A172 (cell line): ENCODE measurements around the gene DIP2C. TPM values are rescaled to one million over a fixed set of nuclear protein-coding genes. Genes with fewer than 3 reads are reported as not detected.
"Not testable (repeated sequence)": the region's sequence is repeated elsewhere in the genome, so short reads cannot be mapped to it uniquely, and the experiment has no call there.

Experiments
- DNase-seq: peaks from one replicate; pipeline ENCODE4 v3.0.0-alpha.2; 2015; ENCODE audit warnings: low spot score
- total RNA-seq: library from RNA; depleted of rRNA; stranded (reverse); fragments of >200 nt; shearing (Covaris generic); gene quantifications from 2 replicates; pipeline ENCODE4 v1.2.3, GENCODE V29; 2014

DIP2C gene
- total RNA-seq, 1 experiment from 2014 or later, result 12.8 TPM

DNA sequence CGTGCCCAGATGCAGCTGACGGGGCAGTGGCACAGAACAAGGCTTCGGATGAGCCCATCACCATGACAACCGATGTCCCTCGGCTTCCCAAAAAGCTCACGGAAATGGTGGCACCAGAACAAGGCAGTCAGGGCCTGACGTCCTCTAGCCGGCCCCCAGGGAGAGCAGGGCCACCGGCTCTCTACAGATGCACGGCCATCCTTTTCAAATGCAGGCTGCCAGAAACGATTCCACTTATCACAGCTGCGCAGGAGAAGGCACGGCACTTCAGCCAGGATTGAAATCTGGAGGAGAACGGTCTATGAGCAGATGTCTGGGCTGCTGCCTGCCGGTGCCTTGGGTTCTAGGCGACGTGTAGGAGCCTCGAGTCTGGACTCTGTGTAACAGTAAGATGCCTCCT lies 330.4 kb downstream of the DIP2C start:
- no peak for DNase-seq

GRCh38 chr10:357201-357950 lies 332.1 kb downstream of the DIP2C start:
- DNase-seq, result no peak

DNA sequence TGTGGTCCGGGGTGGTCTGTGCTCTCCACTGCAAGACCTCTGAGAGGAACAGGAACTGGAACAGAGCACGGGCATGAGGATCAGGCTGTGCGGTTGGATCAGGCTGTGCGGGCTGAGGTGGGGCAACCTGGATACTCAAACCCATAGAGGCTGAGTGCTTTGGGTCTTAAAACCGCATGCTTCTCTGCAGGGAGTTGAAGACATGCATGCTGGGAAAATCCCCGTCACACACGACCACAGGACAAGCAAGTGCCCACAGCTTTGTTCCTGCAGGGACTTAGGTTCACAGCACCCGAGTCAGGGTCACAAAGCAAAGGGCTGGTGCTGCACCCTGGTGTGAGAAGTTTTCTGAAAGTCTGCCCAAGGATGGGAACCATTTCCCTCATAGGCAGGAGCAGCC lies 333.0 kb downstream of the DIP2C start:
- no peak for DNase-seq

- no peak for DNase-seq
Observed at GRCh38 chr10:354901-355617, 334.4 kb downstream of the DIP2C start.

- no peak for DNase-seq
Observed at GRCh38 chr10:352476-353235, 336.8 kb downstream of the DIP2C start.

DNA sequence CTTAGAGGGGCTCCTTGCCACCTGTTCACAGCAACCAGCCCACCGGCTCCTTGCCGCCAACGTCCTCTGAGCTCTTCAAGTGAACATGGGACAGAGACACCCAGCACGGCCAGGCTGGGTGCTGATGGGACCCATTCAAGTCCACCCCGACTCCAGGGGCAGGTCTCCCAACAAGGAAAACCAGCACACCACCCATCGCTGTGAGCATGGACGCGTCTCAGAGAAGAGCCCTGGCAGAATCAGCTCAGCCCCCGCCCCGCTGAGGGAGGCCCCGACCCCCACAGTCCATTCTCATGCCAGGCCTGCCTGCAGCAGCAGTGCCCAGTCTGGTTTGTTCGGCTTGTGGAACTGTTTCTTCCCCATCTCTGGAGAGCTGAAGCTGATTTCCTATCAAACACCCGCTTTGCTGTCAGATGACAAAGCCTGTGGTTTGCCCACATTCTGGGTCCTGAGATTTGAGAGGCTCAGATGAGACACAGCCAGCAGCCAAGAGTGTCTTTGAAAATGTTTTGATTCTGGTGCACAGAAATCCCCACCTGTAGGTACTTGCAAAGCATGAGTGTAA lies 337.6 kb downstream of the DIP2C start:
- no peak for DNase-seq

- no peak for DNase-seq
Observed at GRCh38 chr10:350981-351501, 338.4 kb downstream of the DIP2C start.

- DNase-seq, result no peak
Observed at GRCh38 chr10:349081-349480, 340.4 kb downstream of the DIP2C start.

GRCh38 chr10:348456-348855 lies 341.0 kb downstream of the DIP2C start:
- no peak for DNase-seq

DNA sequence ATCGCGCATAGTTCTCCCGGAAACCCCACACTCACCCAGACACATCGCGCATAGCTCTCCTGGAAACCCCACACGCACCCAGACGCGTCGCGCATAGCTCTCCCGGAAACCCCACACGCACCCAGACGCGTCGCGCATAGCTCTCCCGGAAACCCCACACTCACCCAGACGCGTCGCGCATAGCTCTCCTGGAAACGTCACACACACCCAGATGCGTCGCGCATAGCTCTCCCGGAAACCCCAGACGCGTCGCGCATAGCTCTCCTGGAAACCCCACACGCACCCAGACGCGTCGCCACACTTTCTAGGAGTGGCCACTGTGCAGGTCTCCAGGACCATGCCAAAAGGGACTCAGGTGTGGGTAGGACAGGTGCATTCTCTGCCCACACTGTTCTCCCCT lies 341.7 kb downstream of the DIP2C start:
- DNase-seq, result not testable (repeated sequence)

DNA sequence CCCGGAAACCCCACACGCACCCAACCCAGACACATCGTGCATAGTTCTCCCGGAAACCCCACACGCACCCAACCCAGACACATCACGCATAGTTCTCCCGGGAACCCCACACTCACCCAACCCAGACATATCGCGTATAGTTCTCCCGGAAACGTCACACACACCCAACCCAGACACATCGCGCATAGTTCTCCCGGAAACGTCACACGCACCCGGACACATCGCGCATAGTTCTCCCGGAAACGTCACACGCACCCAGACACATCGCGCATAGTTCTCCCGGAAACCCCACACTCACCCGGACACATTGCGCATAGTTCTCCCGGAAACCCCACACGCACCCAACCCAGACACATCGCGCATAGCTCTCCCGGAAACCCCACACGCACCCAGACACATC lies 342.3 kb downstream of the DIP2C start:
- DNase-seq, result not testable (repeated sequence)

GRCh38 chr10:344582-345200 lies 344.8 kb downstream of the DIP2C start:
- DNase-seq, result no peak

DNA sequence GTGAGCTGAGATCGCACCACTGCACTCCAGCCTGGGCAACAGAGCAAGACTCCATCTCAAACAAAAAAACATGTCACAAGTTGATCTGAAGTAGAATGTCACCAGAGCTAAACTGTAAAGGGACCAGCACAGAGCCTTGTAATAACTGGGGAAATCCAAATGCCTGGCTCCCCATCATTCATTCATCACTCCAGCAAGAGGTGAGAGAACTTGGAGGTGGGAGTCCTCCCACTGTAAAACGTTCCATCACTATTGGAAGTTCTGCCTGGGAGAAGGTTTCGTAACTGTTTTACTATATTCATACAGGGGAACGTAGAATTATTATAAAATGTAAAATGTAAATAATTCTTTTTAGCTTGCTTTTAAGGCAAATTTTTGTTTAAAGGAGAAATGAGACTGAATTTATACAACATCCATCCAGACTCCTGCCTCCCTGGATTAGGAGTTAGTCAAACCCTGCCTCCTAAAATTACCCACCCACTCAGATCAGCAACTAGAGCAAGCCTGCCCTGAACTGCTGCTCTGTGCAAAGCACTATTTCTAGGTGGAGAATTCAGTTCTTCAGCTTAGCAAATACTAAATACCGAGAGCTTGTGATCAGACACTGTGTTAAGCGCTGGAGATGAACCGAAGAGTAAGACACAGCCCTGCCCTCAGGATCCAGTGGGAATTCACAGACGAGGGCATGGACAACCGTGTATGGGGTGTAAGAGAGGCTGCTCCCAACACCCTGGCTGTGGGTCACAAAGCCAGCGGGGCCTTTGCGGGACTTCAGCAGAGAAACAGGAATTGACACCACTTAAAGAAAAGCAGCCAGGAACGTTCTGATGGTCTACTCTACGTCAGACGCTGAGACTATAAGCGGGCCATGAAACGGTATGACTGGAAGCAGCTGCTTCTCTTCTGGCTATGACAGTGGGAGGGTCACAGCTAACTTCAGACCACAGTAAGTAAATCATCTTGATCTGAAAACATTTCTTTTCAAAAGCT lies 345.9 kb downstream of the DIP2C start:
- no peak for DNase-seq

DNA sequence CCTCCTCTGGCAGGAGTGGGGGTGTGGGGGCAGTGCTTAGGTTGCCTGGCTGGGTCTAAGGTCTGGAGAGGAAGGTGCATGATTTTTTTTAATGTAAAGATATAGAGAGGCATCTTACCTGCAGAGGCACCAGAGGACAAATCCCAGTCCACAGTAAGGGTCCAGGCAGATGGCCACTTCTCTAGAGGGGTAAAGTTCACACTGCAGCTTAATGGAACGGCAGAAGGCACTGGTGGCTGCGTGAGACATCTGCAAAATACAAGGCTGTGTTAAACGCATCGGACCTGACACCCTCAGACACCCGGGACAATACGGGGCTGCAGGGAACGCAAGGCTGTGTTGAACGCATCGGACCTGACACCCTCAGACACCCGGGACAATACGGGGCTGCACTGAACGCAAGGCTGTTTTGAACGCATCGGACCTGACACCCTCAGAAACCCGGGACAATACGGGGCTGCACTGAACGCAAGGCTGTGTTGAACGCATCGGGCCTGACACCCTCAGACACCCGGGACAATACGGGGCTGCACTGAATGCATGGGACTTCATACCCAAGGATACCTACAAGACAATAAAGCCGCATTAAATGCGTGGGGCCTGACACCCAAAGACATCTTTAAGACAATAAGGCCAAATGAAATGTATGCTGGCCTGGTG lies 348.3 kb downstream of the DIP2C start:
- no peak for DNase-seq

GRCh38 chr10:340646-341045 lies 348.8 kb downstream of the DIP2C start:
- no peak for DNase-seq

- DNase-seq, result no peak
Observed at GRCh38 chr10:339038-339391, 350.5 kb downstream of the DIP2C start.

DNA sequence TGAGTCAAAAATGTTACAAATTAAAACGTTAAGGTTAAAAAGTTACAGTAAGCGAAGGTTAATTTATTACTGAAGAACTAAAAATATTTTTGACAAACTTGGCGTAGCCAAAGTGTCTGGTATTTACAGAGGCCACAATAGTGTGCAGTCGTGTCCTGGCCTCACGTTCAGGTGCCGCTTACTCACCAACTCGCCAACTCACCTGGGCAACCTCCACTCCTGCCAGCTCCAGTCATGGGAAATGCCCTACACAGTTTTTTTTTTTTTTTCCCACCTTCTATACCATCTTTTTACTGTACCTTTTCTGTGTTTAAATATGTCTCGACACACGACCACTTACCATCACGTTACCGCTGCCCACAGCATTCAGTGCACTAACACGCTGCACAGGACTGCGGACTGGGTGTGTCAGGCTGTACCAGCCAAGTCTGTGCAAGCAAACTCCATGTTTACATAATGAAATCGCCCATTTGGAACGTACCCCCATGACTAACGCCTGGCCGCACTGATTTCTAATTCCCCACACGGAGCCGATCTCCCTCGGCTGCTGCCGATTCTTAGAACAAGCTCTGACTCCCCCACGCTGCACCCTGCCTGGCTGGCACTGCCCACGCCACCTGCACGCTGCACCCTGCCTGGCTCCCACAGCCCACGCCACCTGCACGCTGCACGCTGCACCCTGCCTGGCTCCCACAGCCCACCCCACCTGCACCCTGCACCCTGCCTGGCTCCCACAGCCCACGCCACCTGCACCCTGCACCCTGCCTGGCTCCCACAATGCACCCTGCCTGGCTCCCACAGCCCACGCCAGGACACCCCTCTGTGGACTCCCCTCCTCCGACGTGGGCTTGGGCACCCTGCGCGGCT lies 351.1 kb downstream of the DIP2C start:
- no peak for DNase-seq

DNA sequence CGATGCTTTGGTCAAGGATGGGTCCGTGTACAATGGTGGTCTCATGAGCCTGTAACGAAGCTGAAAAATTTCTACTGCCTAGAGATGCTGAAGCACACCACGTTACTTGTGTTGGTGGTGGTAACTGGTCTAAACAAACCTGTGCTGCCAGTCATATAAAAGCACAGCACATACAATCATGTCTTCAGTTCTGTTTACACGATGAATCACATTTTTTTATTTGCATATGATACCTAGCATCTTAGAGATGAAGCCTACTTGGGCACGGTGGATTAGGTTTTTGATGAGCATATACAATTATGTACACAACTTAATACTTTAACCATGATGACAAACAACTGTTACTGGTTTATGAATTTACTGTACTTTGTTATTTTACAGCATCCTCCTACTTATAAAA lies 353.2 kb downstream of the DIP2C start:
- DNase-seq, result no peak
